Spleen (tissue), 7 donors: Measurements from ENCODE around the gene DMD.

ENCODE experiments used
- POLR2A ChIP-seq, 3 donors: fragments of 450-650 bp; IDR thresholded peaks; one replicate each; pipeline ENCODE4 v1.5.1; 2017; ENCODE audit warnings: antibody characterized with exemption in 3 of 3, mild to moderate bottlenecking in 1 of 3
- TF ChIP-seq, protein P1 (sequence below), 11 experiments: fragments of 200-600 bp in 7 of 11; fragments of 450-650 bp in 4 of 11; sonication (generic) in 4 of 11; IDR thresholded peaks in 8 of 11; conservative IDR thresholded peaks in 3 of 11; 1 replicate in 7 of 11; 2 replicates in 4 of 11; pipeline versions ENCODE4 v1.4.0 to v1.8.0; 2016 to 2021; ENCODE audit warnings: antibody characterized with exemption in 11 of 11, inconsistent platforms in 4 of 11, mild to moderate bottlenecking in 1 of 11
- donor health status: DM: no; HTN: no; CAD: no; lungs with moderate emphysema.
- donor health status: DM: no; HTN: no; CAD: no.
- donor health status: DM: no; HTN: no; CAD: no.

DNA sequence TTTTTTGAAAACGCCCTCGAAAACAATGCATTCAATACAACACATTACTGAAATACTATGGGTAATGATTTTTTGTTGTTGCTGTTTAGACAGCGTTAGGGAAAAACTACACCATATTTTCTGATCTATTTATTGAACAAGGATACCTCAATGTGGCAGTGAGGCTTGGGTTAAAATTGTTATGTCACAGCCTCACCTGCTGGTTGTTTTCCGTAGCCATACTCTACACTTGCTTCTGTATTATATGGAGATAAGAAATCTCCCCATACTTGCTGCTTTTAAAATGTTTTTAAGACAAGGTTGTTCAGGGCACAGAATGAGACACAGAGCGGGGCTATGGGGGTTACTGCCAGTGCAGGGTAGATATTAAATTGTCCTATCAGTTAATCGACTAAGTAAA lies 1917.9 kb downstream of the DMD start:
- no peak for TF ChIP-seq POLR2A (IDR thresholded peaks at IDR 0.05)
- TF ChIP-seq, protein P1, sequence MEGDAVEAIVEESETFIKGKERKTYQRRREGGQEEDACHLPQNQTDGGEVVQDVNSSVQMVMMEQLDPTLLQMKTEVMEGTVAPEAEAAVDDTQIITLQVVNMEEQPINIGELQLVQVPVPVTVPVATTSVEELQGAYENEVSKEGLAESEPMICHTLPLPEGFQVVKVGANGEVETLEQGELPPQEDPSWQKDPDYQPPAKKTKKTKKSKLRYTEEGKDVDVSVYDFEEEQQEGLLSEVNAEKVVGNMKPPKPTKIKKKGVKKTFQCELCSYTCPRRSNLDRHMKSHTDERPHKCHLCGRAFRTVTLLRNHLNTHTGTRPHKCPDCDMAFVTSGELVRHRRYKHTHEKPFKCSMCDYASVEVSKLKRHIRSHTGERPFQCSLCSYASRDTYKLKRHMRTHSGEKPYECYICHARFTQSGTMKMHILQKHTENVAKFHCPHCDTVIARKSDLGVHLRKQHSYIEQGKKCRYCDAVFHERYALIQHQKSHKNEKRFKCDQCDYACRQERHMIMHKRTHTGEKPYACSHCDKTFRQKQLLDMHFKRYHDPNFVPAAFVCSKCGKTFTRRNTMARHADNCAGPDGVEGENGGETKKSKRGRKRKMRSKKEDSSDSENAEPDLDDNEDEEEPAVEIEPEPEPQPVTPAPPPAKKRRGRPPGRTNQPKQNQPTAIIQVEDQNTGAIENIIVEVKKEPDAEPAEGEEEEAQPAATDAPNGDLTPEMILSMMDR (IDR thresholded peaks at IDR 0.05 in 8 of 11, conservative IDR thresholded peaks at IDR 0.05 in 3 of 11), result no peak
